ENCODE data around the gene MECR.

MECR gene

DNA sequence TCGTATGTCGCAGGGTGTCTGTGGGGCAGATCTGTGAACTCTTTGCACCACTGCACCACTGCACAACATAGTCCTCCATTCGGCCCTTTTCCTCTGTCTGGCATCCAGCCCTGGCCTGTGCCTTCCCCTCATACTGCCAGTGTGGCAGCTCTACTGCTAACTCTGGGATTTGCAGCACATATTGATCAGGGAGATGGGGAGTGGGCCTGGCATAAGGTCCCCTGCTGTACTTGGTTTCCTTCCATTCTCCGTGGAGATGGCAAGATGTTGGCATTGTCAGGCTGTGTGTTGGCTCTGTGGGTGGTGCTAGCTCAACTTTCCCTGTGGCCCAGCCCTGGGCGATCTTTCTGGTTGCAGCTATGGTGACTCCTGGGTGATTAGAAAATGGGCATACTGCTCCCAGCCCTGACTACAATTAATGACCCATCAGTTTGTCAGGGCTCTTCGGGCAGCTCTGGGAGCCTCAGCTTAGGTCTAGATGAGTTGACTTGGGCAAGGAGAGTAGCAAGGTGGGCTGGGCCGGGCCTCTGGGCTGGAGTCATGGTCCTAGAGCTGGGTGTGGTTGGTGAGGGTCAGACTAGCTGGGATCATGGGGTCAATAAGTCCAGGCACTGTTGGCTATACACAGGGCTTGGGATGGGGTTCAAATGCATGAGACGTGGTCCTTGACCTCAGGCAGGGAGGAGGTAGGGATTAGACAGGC is 17.0 kb upstream of the MECR start:
- Histone ChIP-seq H3K4me1 (ENCODE audit: insufficient read depth, low read length) (peaks cover 25% of the 10 kb centered on the region; the same call in 1 of the 2 replicates), H3K9ac (ENCODE audit: low read depth, low read length) (no peak overlapping the region), H3K9me3 (ENCODE audit: control insufficient read depth, insufficient read depth, low read length) (no peaks in the 10 kb centered on the region), H3K36me3 (ENCODE audit: insufficient read depth, low read length) (no peaks in the 10 kb centered on the region)

DNA sequence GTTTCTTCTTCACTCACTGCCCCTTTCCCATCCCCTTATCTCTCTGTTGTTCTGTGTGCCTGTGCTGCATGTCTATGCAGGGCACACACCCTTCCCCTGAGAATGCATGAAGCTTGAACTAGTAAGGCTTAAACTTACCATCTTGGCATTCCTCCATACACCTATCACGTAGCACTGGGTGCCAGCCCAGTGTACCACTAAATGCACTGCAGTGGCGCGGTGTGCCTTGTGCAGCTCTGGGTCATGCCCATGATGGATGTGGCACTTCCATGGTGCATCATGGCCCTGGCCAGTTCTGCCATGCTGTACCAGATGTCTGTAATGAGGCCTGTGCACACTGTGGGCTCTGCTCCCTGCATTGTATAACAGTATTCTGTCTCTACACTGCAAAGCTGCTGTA is 16.3 kb upstream of the MECR start:
- Histone ChIP-seq H3K9ac (ENCODE audit: low read depth, low read length) (no peak overlapping the region), H3K4me1 (ENCODE audit: insufficient read depth, low read length) (peaks cover 25% of the 10 kb centered on the region; the same call in 1 of the 2 replicates), H3K9me3 (ENCODE audit: control insufficient read depth, insufficient read depth, low read length) (no peaks in the 10 kb centered on the region), H3K36me3 (ENCODE audit: insufficient read depth, low read length) (no peaks in the 10 kb centered on the region)

DNA sequence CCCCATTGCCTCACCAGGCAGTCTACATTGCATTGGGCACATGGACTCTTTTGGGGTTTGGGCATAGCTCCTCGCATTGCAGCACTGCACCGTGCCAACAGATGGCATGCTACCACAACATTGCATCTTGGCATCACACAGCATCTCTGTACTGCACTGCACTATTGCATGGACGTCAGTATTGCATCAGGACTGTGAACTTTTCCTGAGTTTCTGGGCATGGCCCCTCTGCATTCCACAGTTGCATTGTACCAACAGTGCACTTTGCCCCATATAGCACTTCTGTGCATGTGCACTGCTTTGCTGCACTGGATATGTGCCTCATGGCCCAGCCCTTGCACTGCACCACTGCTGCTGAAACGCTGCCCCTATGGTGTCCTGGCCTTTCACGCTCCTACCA is 15.1 kb upstream of the MECR start:
- H3K9ac ChIP-seq (ENCODE audit: low read depth, low read length) = no peak overlapping the region
- H3K36me3 ChIP-seq (ENCODE audit: insufficient read depth, low read length) = no peaks in the 10 kb centered on the region
- peaks cover 25% of the 10 kb centered on the region for H3K4me1 ChIP-seq (ENCODE audit: insufficient read depth, low read length)
- H3K9me3 ChIP-seq (ENCODE audit: control insufficient read depth, insufficient read depth, low read length) = no peaks in the 10 kb centered on the region

DNA sequence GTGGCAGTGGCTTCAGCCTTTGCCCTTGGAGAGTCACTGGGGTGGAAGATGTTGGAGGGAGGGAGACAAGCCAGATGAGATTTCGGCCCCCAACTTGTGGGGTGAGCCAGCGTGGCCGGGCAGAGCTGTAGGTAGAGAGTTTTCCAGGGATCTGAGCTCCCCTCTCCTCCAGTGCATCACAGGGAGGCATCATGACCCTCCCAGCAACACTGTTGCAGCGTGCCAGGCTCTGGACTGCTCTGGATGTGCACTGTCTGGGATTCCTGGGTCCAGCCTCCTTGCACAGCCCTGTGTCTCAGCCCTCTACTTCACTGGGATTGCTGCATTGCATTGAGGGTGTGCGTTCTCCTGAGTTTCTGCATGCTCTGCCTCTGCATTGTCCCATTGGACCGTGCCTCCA is 14.5 kb upstream of the MECR start:
- Histone ChIP-seq H3K9me3 (ENCODE audit: control insufficient read depth, insufficient read depth, low read length) (no peaks in the 10 kb centered on the region), H3K9ac (ENCODE audit: low read depth, low read length) (no peak overlapping the region), H3K4me1 (ENCODE audit: insufficient read depth, low read length) (peaks cover 25% of the 10 kb centered on the region), H3K36me3 (ENCODE audit: insufficient read depth, low read length) (no peaks in the 10 kb centered on the region)

DNA sequence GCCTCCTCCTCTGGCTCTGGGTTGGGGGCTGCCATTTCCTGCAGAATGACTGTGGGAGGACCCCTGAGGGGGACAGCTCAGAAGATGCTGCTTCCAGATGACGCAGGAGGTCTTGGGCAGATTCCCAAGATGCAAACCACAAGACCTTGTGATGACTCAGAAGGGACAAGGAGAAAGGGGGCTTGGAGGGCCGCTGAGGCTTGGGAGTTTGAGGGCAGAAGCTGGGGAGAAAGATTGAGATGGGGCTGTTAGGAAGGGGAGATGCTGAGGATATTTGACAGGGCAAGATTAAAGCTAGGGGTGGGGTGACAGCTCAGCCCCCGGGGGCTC is 13.1 kb upstream of the MECR start:
- Histone ChIP-seq H3K4me1 (ENCODE audit: insufficient read depth, low read length) (peaks cover 25% of the 10 kb centered on the region), H3K9me3 (ENCODE audit: control insufficient read depth, insufficient read depth, low read length) (no peaks in the 10 kb centered on the region), H3K36me3 (ENCODE audit: insufficient read depth, low read length) (no peaks in the 10 kb centered on the region), H3K9ac (ENCODE audit: low read depth, low read length) (no peak overlapping the region)

DNA sequence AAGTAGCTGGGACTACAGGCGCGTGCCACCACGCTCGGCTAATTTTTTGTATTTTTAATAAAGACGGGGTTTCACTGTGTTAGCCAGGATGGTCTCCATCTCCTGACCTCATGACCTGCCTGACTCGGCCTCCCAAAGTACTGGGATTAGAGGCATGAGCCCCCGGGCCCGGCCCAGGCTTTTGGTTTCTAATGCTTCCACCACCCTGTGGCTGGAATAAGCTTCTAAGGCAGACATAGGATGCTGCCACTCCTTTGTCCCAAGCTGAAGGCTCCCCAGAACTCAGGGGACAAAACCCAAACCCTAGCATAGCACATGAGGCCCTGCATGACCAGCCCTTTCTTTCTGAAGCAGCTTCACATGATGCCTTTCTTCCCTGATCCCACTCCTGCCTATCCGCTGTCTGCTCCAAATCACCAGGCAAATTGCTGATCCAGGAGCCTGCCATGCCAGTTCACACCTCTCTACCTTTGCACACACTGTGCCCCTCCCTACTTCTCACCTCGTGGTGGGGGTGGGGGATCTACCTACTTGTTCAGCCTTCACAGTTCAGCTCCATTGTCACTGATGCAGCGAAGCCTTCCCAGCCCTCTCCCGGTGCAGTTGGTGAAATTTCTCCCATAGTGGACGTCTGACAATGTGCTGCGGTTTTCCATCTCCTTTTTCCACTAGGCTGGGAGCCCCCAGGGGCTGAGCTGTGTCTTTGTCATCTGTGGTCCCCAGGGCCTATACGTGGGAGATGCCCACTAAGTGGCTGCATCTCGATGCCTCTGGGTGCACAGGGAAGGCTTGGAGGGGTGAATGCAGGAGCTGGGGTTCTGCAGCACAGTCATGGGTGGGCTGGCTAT is 12.5 kb upstream of the MECR start:
- H3K9ac ChIP-seq (ENCODE audit: low read depth, low read length) = no peak overlapping the region
- no peaks in the 10 kb centered on the region for H3K9me3 ChIP-seq (ENCODE audit: control insufficient read depth, insufficient read depth, low read length)
- peaks cover 22% of the 10 kb centered on the region for H3K4me1 ChIP-seq (ENCODE audit: insufficient read depth, low read length)
- H3K36me3 ChIP-seq (ENCODE audit: insufficient read depth, low read length) = no peaks in the 10 kb centered on the region

DNA sequence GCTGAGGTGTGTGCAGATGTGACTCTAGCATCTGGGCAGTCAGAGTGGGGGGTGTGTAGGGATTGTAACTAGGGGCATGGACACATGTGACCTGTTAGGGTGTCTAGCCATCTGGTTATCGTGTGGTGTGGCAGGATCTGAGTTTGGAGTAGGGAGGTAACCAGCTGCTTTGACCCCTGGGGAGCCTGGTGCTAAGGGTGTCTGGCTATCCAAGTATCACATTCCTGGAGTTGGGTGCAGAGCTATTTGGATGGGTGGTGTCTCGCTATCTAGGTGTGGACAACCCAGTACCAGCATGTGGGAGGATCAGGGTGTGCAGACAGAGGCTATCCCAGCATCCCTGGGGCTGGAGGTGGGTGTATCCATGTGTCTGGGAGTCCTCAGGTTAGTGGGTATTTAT is 10.3 kb upstream of the MECR start:
- H3K9ac ChIP-seq (ENCODE audit: low read depth, low read length) = no peak overlapping the region
- no peaks in the 10 kb centered on the region for H3K36me3 ChIP-seq (ENCODE audit: insufficient read depth, low read length)
- H3K4me1 ChIP-seq (ENCODE audit: insufficient read depth, low read length) = peaks cover 21% of the 10 kb centered on the region

DNA sequence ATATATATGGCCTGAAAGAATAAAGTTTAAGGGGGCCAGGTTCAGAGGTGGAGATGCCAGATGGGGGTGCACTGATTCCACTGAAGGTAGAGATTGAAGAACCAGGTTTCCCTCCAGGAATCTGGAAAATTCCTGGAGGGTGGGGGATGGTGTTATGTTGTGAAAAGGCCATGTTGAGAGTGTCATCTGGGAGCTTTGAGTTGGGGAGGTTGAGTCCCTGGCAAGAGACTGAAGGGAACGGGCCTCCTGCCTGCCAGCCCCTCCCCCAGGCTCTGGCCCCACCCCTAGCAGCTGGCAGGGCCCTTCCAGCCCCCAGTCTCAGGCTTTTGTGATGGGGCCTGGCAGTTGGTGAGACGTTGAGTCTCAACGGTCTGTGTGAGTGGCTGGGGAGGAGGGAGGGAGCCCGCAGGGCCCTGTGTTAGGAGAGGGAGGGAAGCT is 9.7 kb upstream of the MECR start:
- H3K4me1 ChIP-seq (ENCODE audit: insufficient read depth, low read length) = peaks cover 21% of the 10 kb centered on the region

More for the DNA sequence above, 10.3 kb upstream of the MECR start:
- no peaks in the 10 kb centered on the region for H3K9me3 ChIP-seq (ENCODE audit: control insufficient read depth, insufficient read depth, low read length)

DNA sequence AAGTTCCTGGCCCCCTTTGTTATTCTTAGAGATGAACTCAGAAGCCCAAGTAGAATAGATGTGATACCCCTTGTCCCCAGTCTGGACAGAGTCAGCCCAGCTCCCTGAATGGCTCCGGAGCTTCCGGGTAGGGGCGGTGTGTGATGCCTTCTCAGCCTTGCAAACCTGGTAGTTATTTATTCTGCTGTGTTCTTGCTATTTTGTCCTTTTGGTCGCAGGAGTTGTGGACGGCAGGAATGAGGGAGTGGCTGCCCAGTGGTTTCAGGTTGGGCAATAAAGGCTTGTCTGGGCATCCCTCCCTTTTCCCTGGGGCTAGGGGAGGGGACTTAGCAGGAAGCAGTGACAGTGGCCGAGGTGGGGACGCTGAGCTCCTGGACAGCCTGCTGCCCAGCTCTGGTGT is 8.4 kb upstream of the MECR start:
- peaks cover 21% of the 10 kb centered on the region for H3K4me1 ChIP-seq (ENCODE audit: insufficient read depth, low read length)
- peak overlapping the region; percentile 66; the same call in 1 of the 2 replicates for H3K9ac ChIP-seq (ENCODE audit: low read depth, low read length)
- no peaks in the 10 kb centered on the region for H3K36me3 ChIP-seq (ENCODE audit: insufficient read depth, low read length)
- no peaks in the 10 kb centered on the region for H3K9me3 ChIP-seq (ENCODE audit: control insufficient read depth, insufficient read depth, low read length)

More for the DNA sequence above, 9.7 kb upstream of the MECR start:
- Histone ChIP-seq H3K9ac (ENCODE audit: low read depth, low read length) (no peak overlapping the region), H3K36me3 (ENCODE audit: insufficient read depth, low read length) (no peaks in the 10 kb centered on the region), H3K9me3 (ENCODE audit: control insufficient read depth, insufficient read depth, low read length) (no peaks in the 10 kb centered on the region)

DNA sequence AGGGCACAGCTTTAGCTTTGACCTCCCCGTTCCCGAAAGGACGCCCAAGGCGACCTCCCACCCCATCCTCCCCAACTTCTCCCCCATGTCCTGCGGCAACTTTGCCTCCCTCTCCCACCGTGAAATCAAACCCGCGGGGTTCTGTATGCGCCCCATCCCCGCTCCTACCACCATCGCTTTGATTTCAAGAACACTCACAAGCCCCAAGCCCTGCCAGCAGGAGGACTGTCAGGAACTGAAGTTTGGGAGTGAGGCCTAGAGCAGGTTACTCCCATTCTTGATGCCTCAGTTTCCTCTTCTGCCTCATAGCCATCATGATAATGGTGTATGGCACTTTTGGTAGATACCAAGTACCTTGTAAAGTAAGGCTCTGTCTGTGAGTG is 7.9 kb upstream of the MECR start:
- Histone ChIP-seq H3K4me1 (ENCODE audit: insufficient read depth, low read length) (peaks cover 19% of the 10 kb centered on the region), H3K9me3 (ENCODE audit: control insufficient read depth, insufficient read depth, low read length) (no peaks in the 10 kb centered on the region), H3K9ac (ENCODE audit: low read depth, low read length) (peak overlapping the region; percentile 66), H3K36me3 (ENCODE audit: insufficient read depth, low read length) (no peaks in the 10 kb centered on the region)

DNA sequence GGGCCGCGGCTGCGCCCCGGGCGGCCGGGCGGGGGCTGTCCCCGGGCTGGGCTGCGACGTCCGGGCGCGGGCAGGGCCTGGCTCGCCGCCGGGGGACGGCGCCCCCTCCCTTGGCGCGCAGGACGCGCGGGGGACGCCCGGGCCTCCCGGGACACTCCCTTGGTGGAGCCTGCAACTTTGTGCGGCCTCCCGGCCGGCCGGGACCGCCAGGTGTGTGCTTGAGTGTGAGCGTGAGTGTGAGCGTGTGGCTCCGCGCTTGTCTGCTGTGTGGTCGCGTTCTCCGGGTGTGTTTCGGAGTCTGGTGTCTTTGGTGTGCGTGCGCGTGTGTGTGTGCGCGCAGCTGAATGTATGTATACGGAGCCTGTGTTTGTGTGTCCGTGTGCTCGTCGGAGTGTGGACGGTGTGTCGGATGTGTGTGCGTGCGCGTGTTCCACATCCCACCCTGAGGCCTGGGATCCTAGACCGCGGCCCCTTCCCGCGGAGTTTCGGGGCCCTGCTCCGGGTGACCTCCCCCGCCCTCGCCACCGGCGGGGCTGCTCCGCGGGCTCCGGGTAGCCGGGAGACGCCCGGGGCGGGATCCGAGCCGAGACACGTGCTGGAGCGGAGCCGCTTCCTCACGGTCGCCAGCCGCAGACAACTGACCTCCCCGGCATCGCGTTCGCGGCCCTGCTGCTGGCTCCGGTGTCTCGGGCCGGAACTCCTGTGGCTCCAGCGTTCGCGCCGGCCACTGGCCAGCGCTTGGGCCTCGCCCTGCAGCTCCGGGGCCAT is 7.3 kb upstream of the MECR start:
- Histone ChIP-seq H3K9ac (ENCODE audit: low read depth, low read length) (peak overlapping the region; percentile 66), H3K4me1 (ENCODE audit: insufficient read depth, low read length) (peaks cover 15% of the 10 kb centered on the region), H3K36me3 (ENCODE audit: insufficient read depth, low read length) (no peaks in the 10 kb centered on the region), H3K9me3 (ENCODE audit: control insufficient read depth, insufficient read depth, low read length) (no peaks in the 10 kb centered on the region)

DNA sequence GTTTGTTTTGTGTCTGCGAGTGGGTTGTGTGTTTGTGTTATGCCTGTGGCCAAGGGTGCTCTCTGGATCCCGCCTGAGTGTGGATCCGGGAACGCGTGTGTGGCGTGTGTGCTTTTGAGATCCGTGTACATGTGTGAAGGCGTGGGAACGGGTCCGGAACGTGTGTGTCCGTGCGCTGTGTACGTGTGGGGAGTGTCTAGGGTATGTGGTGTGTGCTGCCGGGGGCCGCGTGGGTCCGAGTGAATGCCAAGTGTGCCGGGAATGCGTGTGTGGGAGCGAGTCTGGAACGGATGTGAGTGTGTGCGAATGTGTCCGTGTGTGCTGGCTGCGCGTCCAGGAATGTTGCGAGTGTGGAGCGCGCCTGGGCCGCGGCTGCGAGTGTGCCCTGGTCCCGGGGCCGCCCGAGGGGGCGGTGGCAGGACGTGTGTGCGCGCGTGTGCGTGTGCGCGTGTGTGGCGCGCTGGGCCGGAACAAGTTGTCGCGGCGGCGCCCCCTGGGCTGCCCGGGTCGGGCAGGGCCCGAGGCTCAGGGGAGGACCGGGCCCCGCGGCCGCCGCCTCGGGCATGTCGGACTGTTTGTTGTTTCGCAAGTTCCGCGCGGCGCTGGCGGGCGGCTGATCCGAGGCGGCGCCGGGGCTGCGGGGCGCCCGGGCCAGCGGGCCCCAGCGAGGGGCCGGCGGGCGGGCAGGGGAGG is 6.5 kb upstream of the MECR start:
- Histone ChIP-seq H3K9me3 (ENCODE audit: control insufficient read depth, insufficient read depth, low read length) (no peaks in the 10 kb centered on the region), H3K36me3 (ENCODE audit: insufficient read depth, low read length) (no peaks in the 10 kb centered on the region), H3K4me1 (ENCODE audit: insufficient read depth, low read length) (peaks cover 15% of the 10 kb centered on the region), H3K9ac (ENCODE audit: low read depth, low read length) (peak overlapping the region; percentile 75)

DNA sequence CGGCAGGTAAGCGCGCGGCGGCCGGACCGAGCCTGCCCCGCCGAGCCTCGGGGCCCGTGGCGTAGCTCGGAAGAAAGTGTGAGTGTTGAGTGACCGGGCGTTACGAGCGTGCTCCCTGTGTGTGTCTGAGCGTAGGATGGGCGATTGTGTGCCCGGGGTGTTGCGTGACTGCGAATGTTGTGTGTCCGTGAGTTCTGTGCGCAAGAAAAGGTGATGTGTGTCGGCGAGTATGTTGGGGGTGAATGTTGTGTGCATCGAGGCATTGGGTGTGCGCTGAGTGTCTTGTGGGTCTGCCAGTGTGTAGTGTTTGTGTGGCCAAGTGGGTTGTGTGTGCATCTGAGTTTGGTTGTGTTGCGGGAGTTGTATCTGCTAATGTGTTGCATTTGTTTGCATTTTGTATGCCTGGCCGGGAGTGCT is 6.0 kb upstream of the MECR start:
- Histone ChIP-seq H3K9ac (ENCODE audit: low read depth, low read length) (peak overlapping the region; percentile 75), H3K4me1 (ENCODE audit: insufficient read depth, low read length) (peaks cover 15% of the 10 kb centered on the region), H3K36me3 (ENCODE audit: insufficient read depth, low read length) (no peaks in the 10 kb centered on the region), H3K9me3 (ENCODE audit: control insufficient read depth, insufficient read depth, low read length) (no peaks in the 10 kb centered on the region)
